GOT3 (cell line): ENCODE data around the gene KSR1.

Experiments used
- DNase-seq: peaks from one replicate; lab custom pipeline; 2025; ENCODE audit warnings: mixed read lengths; lab: John Stamatoyannopoulos, UW

Gene KSR1

GRCh38 chr17:27473748-27474609 lies 17.7 kb downstream of the KSR1 start:
- no peak for DNase-seq

DNA sequence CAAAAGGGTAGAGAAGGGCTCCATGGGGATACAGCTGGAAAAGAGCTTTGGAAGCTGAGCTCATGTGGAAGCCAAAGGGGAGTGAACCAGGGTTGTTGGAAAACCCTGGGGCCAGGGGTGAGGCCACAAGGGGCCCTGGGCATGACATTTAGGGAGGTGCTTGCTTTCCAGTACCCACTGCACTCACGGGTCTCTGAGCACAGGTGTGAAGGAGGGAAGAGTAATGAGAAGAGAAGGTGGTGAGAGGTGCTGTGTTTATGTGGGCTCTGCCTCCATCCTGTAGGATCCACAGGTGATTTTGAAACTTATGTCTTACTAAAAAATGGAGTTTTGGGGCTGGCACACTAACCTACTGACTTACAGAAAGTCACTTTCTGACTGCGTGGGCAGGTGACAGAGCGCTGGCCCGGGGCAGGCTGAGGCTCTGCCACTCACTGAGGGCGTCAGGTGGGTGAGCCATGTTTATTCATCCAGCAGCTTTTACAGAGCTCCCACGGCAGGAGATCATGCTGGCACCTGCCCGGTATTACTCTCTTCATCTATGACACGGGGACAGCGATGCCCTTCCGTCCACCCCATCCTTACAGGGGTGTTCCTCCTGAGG lies 18.9 kb downstream of the KSR1 start:
- DNase-seq: no peak

DNA sequence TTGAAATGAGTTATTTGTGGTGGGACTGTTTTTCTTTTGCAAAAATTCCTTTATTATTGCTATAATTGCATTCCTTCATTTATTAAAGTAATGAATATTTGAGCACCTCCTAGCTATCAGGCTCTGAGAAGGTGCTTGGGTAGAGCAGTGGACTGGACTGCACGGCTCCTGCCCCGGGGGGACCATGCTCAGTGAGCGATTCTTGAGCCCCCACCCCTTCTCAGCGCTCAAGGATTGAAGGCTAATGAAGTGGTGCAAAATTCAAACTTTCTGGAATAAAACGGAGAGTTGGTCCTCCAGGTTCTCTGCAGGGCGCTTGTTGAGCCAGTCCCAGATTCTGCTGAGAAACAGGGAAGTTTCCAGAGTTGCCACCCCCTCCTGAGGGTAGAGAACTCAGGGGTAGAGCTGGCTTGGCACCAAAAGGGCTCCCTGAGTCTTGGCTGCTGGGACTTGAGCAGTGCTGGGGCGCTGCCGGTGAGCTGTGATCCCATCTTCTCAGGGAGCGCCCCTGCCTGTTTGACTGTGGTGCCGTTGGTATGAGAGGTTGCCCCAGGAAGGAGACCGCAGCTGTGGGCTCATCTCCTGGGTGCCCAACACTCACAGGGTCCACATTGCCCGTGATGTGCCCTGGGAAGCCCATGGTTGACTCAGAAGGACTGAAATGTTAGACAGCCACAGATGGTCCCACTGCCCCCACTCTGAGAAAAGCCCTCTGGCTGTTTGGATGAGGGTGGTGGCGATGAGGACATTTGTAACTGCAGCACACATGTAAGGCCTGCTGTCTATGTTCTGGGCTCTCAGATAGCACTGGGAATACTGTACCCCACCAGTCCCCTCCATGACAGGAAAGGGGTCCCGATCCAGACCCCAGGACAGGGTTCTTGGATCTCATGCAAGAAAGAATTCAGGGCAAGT lies 20.0 kb downstream of the KSR1 start:
- no peak for DNase-seq

- DNase-seq: no peak
These were observed 21.0 kb downstream of the KSR1 start for GRCh38 chr17:27477050-27477888.

GRCh38 chr17:27477971-27478684 lies 21.9 kb downstream of the KSR1 start:
- no peak for DNase-seq

GRCh38 chr17:27478901-27479538 lies 22.8 kb downstream of the KSR1 start:
- DNase-seq: no peak

GRCh38 chr17:27479838-27480237 lies 23.6 kb downstream of the KSR1 start:
- DNase-seq: no peak

DNA sequence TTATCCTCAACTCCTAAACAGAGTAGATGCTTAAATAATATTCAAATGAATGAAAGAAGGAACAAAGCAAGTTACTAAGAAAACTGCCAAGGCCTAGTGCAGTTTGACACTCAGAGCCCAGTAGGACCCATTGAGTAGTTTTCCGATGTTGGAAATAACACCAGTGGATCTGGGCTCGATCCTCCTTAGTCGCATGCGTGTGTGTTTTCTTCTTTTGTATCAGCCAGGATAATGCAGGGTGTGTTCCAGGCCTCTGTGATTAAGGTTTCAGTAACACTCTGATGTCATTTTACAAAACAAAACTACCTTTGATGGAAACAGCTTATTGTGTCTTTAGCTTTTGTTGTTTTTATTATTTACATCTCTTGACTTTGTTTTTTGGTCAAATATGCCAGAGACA lies 24.5 kb downstream of the KSR1 start:
- no peak for DNase-seq

DNA sequence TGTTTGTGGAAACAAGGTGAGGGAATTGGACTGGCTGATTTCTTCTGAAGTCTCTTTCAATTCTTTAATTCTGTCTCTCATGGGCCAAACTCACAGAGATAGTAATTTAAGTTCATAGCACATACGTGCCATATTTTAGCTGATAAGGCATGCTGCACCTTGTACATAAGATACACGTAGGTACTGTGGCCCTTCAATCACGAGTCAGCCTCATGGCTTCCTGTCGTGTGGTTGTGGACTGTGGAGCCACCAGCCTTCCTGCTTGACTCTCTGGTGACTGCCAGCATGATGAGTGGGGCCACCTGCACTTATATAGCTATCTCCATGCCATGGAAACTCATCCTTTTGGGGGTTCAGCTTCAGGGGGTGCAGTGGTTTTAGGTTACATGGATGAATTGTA lies 25.1 kb downstream of the KSR1 start:
- no peak for DNase-seq

GRCh38 chr17:27485125-27485524 lies 28.9 kb downstream of the KSR1 start:
- DNase-seq: no peak

DNA sequence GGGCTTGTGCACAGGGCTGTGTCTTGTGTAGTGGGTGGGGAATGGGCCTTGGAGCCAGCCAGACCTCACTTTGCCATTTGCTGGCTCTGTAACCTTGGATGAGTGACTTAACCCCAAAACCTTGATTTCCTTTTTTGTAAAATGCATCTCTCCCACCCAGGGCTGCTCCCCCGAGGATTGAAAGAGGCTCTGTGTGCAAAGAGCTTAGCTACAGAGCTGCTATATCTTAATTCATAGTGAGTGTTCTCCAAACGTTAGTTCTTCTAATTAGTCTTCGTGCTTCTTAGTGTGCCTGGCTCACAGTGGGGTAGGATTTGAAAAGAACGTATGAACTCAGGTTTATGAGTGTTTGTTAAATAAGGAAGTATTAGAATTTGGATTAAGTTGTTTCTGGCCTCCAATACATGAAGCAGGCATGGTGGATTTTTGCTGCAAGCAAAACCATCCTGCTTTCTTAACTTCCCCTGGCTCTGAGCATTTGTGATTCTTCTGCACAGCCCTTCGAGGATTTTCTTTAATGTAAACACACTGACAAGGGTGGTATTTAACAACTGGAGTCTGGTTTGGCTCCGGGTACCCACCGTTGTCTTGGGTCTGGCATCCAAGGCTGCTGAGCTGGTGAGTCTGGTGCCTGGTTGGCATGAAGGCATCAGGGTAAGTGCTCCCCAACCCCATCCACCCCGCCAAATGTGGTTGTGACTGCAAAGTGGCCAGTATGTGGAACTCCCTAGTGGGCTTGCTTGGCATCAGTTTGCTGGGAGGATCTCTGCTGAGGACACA lies 29.7 kb downstream of the KSR1 start:
- DNase-seq: no peak

DNA sequence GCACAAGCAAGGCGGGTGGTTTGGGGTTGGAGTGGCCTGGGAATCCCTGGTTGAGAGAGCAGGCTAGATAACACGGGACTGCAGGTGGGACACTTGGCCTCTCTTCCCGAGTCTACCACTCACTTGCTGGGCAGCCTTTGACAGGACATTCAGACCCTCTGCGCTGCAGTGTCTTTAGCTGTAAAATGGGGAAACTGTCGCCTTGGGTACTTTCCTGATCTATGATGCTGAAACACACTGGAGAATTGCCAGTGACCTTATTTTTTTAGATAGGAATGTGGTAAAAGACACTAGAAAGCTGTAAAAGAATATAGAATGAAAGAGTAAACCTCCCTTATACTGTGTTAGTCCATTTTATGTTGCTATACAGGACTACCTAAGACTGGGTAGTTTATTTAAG lies 30.5 kb downstream of the KSR1 start:
- DNase-seq: no peak

- no peak for DNase-seq
These were observed 32.0 kb downstream of the KSR1 start for GRCh38 chr17:27488231-27488630.

DNA sequence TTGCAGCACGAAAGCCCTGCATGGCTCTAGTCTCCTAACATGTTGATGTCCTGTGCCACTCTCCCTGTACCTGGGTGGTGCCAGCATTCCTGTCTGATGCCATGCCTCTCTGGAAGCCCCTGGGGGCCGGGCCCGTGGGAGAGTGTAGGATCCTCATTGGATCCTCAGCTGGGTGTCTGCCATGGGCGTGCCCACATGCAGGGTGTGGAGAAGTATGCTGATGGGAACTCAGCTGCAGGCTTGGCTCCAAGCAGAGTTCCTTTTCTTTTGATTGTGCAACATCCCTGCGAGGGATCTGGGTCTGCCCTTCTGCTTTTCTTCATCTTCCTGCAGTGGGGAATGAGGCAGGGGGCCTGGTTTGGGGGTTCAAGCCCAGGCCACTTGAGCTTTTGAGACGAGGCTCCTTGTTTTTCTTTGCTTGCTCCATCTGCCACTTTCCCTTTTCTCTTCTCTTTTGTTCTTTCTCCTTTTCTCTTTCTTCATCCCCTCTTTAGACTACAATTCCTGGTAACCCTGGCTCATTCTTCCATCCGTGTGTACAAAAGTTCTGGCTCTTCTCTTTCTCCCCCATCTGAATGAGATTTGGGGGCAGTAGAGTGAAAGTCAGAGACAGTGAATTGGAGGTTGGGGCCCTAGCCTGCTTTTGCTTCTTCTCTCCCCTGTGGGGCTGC lies 32.9 kb downstream of the KSR1 start:
- DNase-seq: no peak

DNA sequence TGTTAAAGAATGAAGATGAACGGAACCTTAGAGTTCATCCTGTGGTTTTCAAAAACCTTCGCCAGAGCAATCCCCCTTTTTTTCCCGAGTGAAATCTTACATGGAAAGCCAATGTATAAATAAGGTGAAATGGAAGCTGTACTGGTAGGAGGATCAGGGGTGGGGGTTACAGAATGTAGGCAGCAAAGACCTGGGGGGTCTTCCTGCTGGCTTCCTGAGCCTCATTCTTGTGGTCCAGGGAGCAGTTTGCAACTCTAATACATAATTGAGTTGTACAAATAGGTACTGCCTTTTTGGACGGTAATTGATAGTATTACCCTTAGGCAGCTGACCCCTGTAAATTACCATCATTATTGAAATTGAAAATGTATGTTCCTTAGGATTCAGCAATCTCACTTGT lies 34.1 kb downstream of the KSR1 start:
- DNase-seq: no peak

- DNase-seq: no peak
These were observed 35.5 kb downstream of the KSR1 start for GRCh38 chr17:27491713-27492190.

DNA sequence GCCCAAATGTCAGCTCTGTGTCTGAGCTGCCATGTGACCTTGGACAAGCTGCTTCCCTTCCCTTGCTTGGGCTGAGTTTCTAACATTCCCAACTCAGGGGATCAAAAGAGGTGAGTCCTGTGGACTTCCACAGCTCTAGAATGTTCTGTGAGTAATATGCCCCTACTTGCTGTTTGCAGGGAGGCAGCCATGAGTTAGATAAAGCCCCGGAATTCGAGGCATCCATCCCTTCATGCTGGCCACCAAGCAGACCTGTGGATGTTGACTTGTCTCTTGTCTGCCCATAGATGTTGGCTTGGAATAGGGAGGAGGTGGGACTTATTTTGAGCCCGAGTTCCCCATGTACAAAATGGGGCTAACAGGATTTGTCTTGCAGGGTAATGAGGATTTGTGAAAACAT lies 36.2 kb downstream of the KSR1 start:
- no peak for DNase-seq

DNA sequence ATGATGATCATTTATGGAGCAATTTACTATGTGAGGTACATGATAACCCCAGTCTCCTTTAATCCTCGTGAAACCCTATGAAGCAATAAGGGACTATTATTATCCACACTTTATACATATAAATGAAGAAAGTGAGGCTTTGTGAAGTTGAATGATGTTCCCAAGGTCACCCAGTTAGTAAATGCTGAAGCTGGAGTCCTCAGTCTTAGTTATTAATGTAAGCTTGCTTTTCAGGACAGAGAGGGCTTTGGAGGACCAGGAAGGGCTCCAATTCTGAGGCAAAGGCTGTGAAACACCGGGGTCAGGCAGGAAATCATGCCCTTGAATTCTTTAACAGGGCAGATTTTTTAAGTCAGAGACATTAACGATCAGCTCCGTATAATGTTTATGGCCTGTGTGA lies 36.8 kb downstream of the KSR1 start:
- no peak for DNase-seq
